GM18519 (cell line): ENCODE results near the gene ZFP36L2.

ENCODE experiments used
- ATAC-seq: cut with Tn5 transposase; IDR thresholded peaks from one replicate; pipeline ENCODE4 v1.9.1; 2021; ENCODE audit warnings: mild to moderate bottlenecking, moderate library complexity; ENCODE audit not compliant: unreplicated experiment, low FRiP score

ZFP36L2 gene

GRCh38 chr2:43210467-43211303 lies 15.7 kb downstream of the ZFP36L2 start:
- no peak for ATAC-seq

GRCh38 chr2:43210125-43210466 lies 16.3 kb downstream of the ZFP36L2 start:
- no peak for ATAC-seq

- no peak for ATAC-seq
These were observed 17.1 kb downstream of the ZFP36L2 start for GRCh38 chr2:43209204-43209717.

- ATAC-seq = no peak
These were observed 18.7 kb downstream of the ZFP36L2 start for GRCh38 chr2:43207553-43208300.

GRCh38 chr2:43206602-43207001 lies 19.8 kb downstream of the ZFP36L2 start:
- no peak for ATAC-seq

- no peak for ATAC-seq
These were observed 23.0 kb downstream of the ZFP36L2 start for GRCh38 chr2:43203373-43203772.

GRCh38 chr2:43202289-43202688 lies 24.1 kb downstream of the ZFP36L2 start:
- no peak for ATAC-seq

- no peak for ATAC-seq
These were observed 24.9 kb downstream of the ZFP36L2 start for GRCh38 chr2:43201497-43201896.

- ATAC-seq = no peak
These were observed 25.4 kb downstream of the ZFP36L2 start for GRCh38 chr2:43201016-43201415.

GRCh38 chr2:43199492-43200488 lies 26.6 kb downstream of the ZFP36L2 start:
- no peak for ATAC-seq

GRCh38 chr2:43198263-43198662 lies 28.1 kb downstream of the ZFP36L2 start:
- no peak for ATAC-seq

GRCh38 chr2:43197588-43197896 lies 28.9 kb downstream of the ZFP36L2 start:
- no peak for ATAC-seq

GRCh38 chr2:43196768-43197587 lies 29.4 kb downstream of the ZFP36L2 start:
- ATAC-seq = no peak

GRCh38 chr2:43194121-43194869 lies 32.1 kb downstream of the ZFP36L2 start:
- ATAC-seq = no peak

GRCh38 chr2:43193652-43194120 lies 32.7 kb downstream of the ZFP36L2 start:
- ATAC-seq = no peak

GRCh38 chr2:43192744-43193651 lies 33.4 kb downstream of the ZFP36L2 start:
- ATAC-seq = no peak

- ATAC-seq = no peak
These were observed 34.4 kb downstream of the ZFP36L2 start for GRCh38 chr2:43191947-43192516.
